ENCODE measurements around the gene WDR31.
"Not testable (repeated sequence)": the region's sequence is repeated elsewhere in the genome, so short reads cannot be mapped to it uniquely, and the experiment has no call there.

WDR31 gene

GRCh38 chr9:113368348-113368981, 28.4 kb upstream of the WDR31 start:
- no peak for DNase-seq

- DNase-seq, result not testable (repeated sequence)
These were observed 25.6 kb upstream of the WDR31 start for GRCh38 chr9:113365652-113366051.

- no peak for DNase-seq
These were observed 24.9 kb upstream of the WDR31 start for GRCh38 chr9:113364951-113365350.

GRCh38 chr9:113363336-113363735, 23.3 kb upstream of the WDR31 start:
- DNase-seq, result no peak

- no peak for DNase-seq
These were observed 21.4 kb upstream of the WDR31 start for GRCh38 chr9:113361304-113362018.

GRCh38 chr9:113360242-113360842, 20.3 kb upstream of the WDR31 start:
- no peak for DNase-seq

GRCh38 chr9:113359385-113359784, 19.3 kb upstream of the WDR31 start:
- DNase-seq, result no peak

- no peak for DNase-seq
These were observed 16.7 kb upstream of the WDR31 start for GRCh38 chr9:113356686-113357292.

GRCh38 chr9:113355040-113355596, 15.0 kb upstream of the WDR31 start:
- no peak for DNase-seq

- no peak for DNase-seq
These were observed 12.3 kb upstream of the WDR31 start for GRCh38 chr9:113352411-113352810.

- no peak for DNase-seq
These were observed 11.9 kb upstream of the WDR31 start for GRCh38 chr9:113352006-113352405.

- no peak for DNase-seq
These were observed 10.9 kb upstream of the WDR31 start for GRCh38 chr9:113350937-113351336.

GRCh38 chr9:113350107-113350661, 10.1 kb upstream of the WDR31 start:
- DNase-seq, result no peak

GRCh38 chr9:113349445-113350094, 9.5 kb upstream of the WDR31 start, which contains the start of gene BSPRY:
Gene BSPRY (plus strand): TSS chr9:113349541. CDS start chr9:113349580, 39 bp downstream.
- peak; percentile 68 for DNase-seq

- no peak for DNase-seq
These were observed 9.0 kb upstream of the WDR31 start for GRCh38 chr9:113349066-113349444.

- DNase-seq, result no peak
These were observed 8.4 kb upstream of the WDR31 start for GRCh38 chr9:113348437-113348836.

- no peak for DNase-seq
These were observed 5.6 kb upstream of the WDR31 start for GRCh38 chr9:113345671-113346070.

GRCh38 chr9:113345190-113345589, 5.1 kb upstream of the WDR31 start:
- DNase-seq, result no peak

- DNase-seq, result no peak
These were observed 3.7 kb upstream of the WDR31 start for GRCh38 chr9:113343732-113344231.

GRCh38 chr9:113341712-113342410, 1.8 kb upstream of the WDR31 start:
- DNase-seq, result no peak

- no peak for DNase-seq
These were observed 2.4 kb downstream of the WDR31 start for GRCh38 chr9:113337714-113338113.

GRCh38 chr9:113331780-113332179, 8.3 kb downstream of the WDR31 start:
- DNase-seq, result no peak
